ENCODE measurements around the gene COX14. TPM values are rescaled to one million over a fixed set of nuclear protein-coding genes. Genes with fewer than 3 reads are reported as not detected.
"Not testable (repeated sequence)": the region's sequence is repeated elsewhere in the genome, so short reads cannot be mapped to it uniquely, and the experiment has no call there.

COX14 gene
- total RNA-seq, 1 experiment from 2014 or later = 31.9 TPM

GRCh38 chr12:50151047-50151687 lies 39.1 kb downstream of the COX14 start:
- Mint-ChIP-seq H3K27ac (peak overlapping the region in 2 of 3 experiments; percentile 10 to 36; a peak in 6 of 7 replicates), H3K27me3 (ENCODE audit: low read depth) (no peaks in the 10 kb centered on the region), H3K4me3 (no peak overlapping the region), H3K36me3 (ENCODE audit: insufficient read depth in 1 of 3, low read depth in 3 of 3) (no peaks in the 10 kb centered on the region; a peak in 3 of 7 replicates), H3K9me3 (no peaks in the 10 kb centered on the region), H3K4me1 (peaks cover 0 to 3% of the 10 kb centered on the region in 2 experiments; a peak in 1 of 4 replicates)
- Histone ChIP-seq H2BK15ac (ENCODE audit: low read depth, low read length) (no peak overlapping the region), H4K5ac (ENCODE audit: insufficient read length, low read depth, low read length) (no peak overlapping the region), H4K20me1 (ENCODE audit: control insufficient read depth, insufficient read depth, insufficient read length) (no peaks in the 10 kb centered on the region), H4K8ac (replicated peaks; ENCODE audit: insufficient read length, low read depth, low read length) (no peak overlapping the region), H3K27ac (ENCODE audit: insufficient read length, low read depth, low read length) (no peak overlapping the region), H3K79me1 (ENCODE audit: insufficient read depth, low read depth, low read length, poor library complexity, severe bottlenecking) (peaks cover 3% of the 10 kb centered on the region), H2BK20ac (ENCODE audit: low read depth, low read length, poor library complexity, severe bottlenecking) (no peak overlapping the region), H3K23ac (ENCODE audit: insufficient read length, low read depth, low read length) (no peak overlapping the region), H2BK5ac (ENCODE audit: insufficient read length, low read length) (no peak overlapping the region), H3K14ac (ENCODE audit: insufficient read depth, low read length) (no peak overlapping the region), H3K9ac (ENCODE audit: extremely low read depth, insufficient read length, low read length) (no peak overlapping the region), H3K18ac (ENCODE audit: insufficient read length, low read depth, low read length) (no peak overlapping the region), H2BK12ac (ENCODE audit: insufficient read length, low read depth, low read length) (no peak overlapping the region), H3K27me3 (ENCODE audit: insufficient read depth, low read length) (no peaks in the 10 kb centered on the region), H3K4ac (ENCODE audit: low read depth, low read length) (no peak overlapping the region), H3K4me1 (ENCODE audit: insufficient read depth, low read length) (no peaks in the 10 kb centered on the region), H3K23me2 (ENCODE audit: insufficient read length, low read depth, low read length, poor library complexity, severe bottlenecking) (no peaks in the 10 kb centered on the region), H2AFZ (ENCODE audit: low read length) (no peak overlapping the region), H4K91ac (ENCODE audit: insufficient read length, low read depth, low read length) (no peak overlapping the region), H2AK5ac (ENCODE audit: insufficient read length, low read length) (no peak overlapping the region), H3K4me2 (ENCODE audit: insufficient read depth, insufficient read length, low read length) (no peak overlapping the region), H3K56ac (ENCODE audit: insufficient read length, low read depth, low read length) (no peak overlapping the region), H3T11ph (ENCODE audit: low read length) (no peak overlapping the region), H3K79me2 (ENCODE audit: insufficient read depth, low read length) (no peaks in the 10 kb centered on the region; the same call in 1 of the 2 replicates), H2BK120ac (ENCODE audit: low read depth, low read length, poor library complexity, severe bottlenecking) (no peak overlapping the region), H3K9me3 (ENCODE audit: control insufficient read depth, low read depth, low read length) (no peaks in the 10 kb centered on the region)
- DNase-seq = no peak
- WGBS (ENCODE audit: extremely low coverage, insufficient read length, low lambda C conversion rate) = no CpG with 5 or more reads among the region's 1 CpG
- no peak for TF ChIP-seq CTCF (conservative IDR thresholded peaks at IDR 0.05)

- H3K79me2 ChIP-seq (ENCODE audit: insufficient read depth, low read length); H2BK15ac ChIP-seq (ENCODE audit: low read depth, low read length); H3K79me1 ChIP-seq (ENCODE audit: insufficient read depth, low read depth, low read length, poor library complexity, severe bottlenecking); H3T11ph ChIP-seq (ENCODE audit: low read length); H3K27me3 Mint-ChIP-seq (ENCODE audit: low read depth); H3K56ac ChIP-seq (ENCODE audit: insufficient read length, low read depth, low read length); H3K4me3 Mint-ChIP-seq; H3K23ac ChIP-seq (ENCODE audit: insufficient read length, low read depth, low read length); H2AFZ ChIP-seq (ENCODE audit: low read length); DNase-seq; H3K18ac ChIP-seq (ENCODE audit: insufficient read length, low read depth, low read length); H2AK5ac ChIP-seq (ENCODE audit: insufficient read length, low read length); H3K27me3 ChIP-seq (ENCODE audit: insufficient read depth, low read length); H4K5ac ChIP-seq (ENCODE audit: insufficient read length, low read depth, low read length); H3K9ac ChIP-seq (ENCODE audit: extremely low read depth, insufficient read length, low read length); H3K14ac ChIP-seq (ENCODE audit: insufficient read depth, low read length); H4K8ac ChIP-seq (replicated peaks; ENCODE audit: insufficient read length, low read depth, low read length); H3K4ac ChIP-seq (ENCODE audit: low read depth, low read length); H3K9me3 Mint-ChIP-seq; H3K9me3 ChIP-seq (ENCODE audit: control insufficient read depth, low read depth, low read length); H2BK120ac ChIP-seq (ENCODE audit: low read depth, low read length, poor library complexity, severe bottlenecking); H3K23me2 ChIP-seq (ENCODE audit: insufficient read length, low read depth, low read length, poor library complexity, severe bottlenecking); H3K27ac ChIP-seq (ENCODE audit: insufficient read length, low read depth, low read length); H2BK5ac ChIP-seq (ENCODE audit: insufficient read length, low read length); H3K4me1 Mint-ChIP-seq; H4K91ac ChIP-seq (ENCODE audit: insufficient read length, low read depth, low read length); H2BK12ac ChIP-seq (ENCODE audit: insufficient read length, low read depth, low read length); H3K4me2 ChIP-seq (ENCODE audit: insufficient read depth, insufficient read length, low read length); H3K4me1 ChIP-seq (ENCODE audit: insufficient read depth, low read length); H3K27ac Mint-ChIP-seq; H4K20me1 ChIP-seq (ENCODE audit: control insufficient read depth, insufficient read depth, insufficient read length); H2BK20ac ChIP-seq (ENCODE audit: low read depth, low read length, poor library complexity, severe bottlenecking): not testable (repeated sequence)
- peaks cover 11 to 14% (median 12%) of the 10 kb centered on the region in 3 experiments for H3K36me3 Mint-ChIP-seq (ENCODE audit: insufficient read depth in 1 of 3, low read depth in 3 of 3)
- no CpG with 5 or more reads among the region's 5 CpGs for WGBS (ENCODE audit: extremely low coverage, insufficient read length, low lambda C conversion rate)
These were observed 42.9 kb downstream of the COX14 start for GRCh38 chr12:50154947-50155346.

Data from H9 (cell line).